GM23248 (cell line): Measurements from ENCODE around the gene SCYL2.

Experiments
- EZH2 ChIP-seq: fragments of 200-600 bp; sonication (generic); IDR thresholded peaks from 2 replicates; pipeline ENCODE4 v1.6.1; 2018; ENCODE audit warnings: antibody characterized with exemption, mild to moderate bottlenecking; ENCODE audit not compliant: insufficient read depth, poor library complexity, severe bottlenecking
- EZH2phosphoT487 ChIP-seq: fragments of 200-600 bp; sonication (generic); IDR thresholded peaks from 2 replicates; pipeline ENCODE4 v1.6.1; 2018; ENCODE audit warnings: antibody characterized with exemption, moderate library complexity, mild to moderate bottlenecking, low read depth; ENCODE audit not compliant: insufficient read depth

DNA sequence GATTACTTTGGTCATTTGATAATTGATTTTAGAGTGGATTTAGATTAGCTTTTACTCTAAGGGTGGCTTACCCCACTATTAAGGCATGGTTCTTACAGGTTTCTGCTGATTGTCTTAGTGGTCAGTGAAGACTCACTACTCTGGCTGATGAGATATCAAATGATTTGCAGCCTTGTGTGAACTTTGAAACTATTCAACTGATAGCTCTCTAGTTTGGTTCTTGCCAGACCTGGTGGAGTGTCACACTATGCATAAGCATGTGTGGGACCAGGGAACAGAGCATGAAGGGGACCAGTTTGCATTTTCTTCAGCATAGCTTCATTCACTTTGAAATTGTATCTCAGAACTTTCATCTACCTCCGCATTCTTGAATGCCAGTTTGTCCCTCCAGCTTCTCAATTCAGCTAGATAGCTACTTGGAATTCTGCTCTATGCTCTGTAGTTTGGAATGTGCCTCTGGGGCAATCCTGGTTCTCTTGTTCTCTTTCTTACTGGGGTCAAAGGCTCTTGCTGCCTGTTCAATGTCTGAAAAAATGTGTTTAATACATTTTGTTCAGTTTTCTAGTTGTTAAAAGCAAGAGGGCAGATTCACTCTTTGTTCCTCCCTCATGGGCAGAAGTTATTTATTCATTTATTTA, 12.7 kb downstream of the SCYL2 start:
- TF ChIP-seq EZH2phosphoT487 (no peak), EZH2 (no peak)
